ENCODE measurements around the gene TSPAN11.

The TSPAN11 gene

DNA sequence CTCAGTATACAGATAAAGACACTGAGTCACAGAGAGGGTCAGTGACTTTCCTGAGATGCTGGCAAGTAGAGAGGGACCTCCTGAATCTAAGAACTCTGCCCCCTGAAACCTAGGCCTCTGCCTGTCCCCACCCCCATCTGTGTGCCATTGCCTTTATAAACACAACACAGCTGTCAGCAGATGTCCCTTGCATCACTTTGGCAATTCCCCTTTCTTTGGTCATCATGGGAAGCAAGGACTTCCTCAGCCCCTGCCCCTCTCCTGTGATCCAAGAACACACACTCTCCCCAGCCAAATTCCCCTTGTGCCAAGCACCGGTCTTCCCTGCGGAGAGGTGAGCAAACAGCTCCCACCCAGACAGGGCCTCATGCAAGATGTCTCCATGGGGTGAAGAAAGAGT lies 8.3 kb downstream of the TSPAN11 start:
- H3K4me3 ChIP-seq (ENCODE audit: low read length): no peak overlapping the region
- DNase-seq (ENCODE audit: low read depth): no peak
- TF ChIP-seq, protein P1, sequence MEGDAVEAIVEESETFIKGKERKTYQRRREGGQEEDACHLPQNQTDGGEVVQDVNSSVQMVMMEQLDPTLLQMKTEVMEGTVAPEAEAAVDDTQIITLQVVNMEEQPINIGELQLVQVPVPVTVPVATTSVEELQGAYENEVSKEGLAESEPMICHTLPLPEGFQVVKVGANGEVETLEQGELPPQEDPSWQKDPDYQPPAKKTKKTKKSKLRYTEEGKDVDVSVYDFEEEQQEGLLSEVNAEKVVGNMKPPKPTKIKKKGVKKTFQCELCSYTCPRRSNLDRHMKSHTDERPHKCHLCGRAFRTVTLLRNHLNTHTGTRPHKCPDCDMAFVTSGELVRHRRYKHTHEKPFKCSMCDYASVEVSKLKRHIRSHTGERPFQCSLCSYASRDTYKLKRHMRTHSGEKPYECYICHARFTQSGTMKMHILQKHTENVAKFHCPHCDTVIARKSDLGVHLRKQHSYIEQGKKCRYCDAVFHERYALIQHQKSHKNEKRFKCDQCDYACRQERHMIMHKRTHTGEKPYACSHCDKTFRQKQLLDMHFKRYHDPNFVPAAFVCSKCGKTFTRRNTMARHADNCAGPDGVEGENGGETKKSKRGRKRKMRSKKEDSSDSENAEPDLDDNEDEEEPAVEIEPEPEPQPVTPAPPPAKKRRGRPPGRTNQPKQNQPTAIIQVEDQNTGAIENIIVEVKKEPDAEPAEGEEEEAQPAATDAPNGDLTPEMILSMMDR (IDR thresholded peaks at IDR 0.05; ENCODE audit: insufficient read depth, low read depth, low read length, missing control alignments): no peak

DNA sequence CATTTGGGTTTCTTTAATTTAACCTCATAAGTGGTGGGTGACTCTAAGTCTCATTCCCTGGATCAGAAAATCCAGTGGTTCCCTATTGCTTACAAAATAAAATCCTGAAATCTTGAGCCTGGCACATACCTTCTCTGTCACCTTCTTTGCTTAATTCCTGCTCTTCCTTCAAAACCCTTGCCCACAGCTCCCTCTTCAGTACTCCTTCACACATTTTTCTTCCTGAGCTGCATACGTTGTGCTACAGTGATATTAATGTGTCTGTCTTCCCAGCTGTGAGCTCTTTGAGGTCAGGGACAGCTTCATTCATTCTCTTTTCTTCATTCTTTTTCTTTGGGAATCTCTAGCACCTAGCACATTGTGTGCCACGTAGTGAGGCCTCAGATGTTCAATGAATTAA lies 9.5 kb downstream of the TSPAN11 start:
- TF ChIP-seq, protein P1 (IDR thresholded peaks at IDR 0.05; ENCODE audit: insufficient read depth, low read depth, low read length, missing control alignments): no peak
- no peak overlapping the region for H3K4me3 ChIP-seq (ENCODE audit: low read length)
- DNase-seq (ENCODE audit: low read depth): no peak

DNA sequence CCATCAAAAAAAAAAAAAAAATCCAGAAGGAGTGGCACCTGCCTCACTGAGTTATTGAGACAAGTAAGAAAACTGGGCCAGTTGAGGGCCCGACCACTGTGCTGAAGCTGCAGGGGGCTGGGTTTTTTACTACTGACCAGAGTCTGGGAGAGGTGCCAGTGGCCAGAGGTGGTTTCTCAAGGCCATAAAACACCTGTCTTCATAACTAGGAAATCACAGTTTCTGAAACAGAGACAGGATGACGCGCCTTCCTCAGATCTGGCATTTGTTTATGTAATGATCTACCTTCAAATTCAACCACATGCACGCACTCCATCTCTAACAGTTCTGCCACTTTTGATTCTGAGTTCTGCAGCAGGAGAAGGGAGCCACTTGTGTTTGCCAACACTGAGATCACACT lies 12.7 kb downstream of the TSPAN11 start:
- DNase-seq (ENCODE audit: low read depth): no peak
- TF ChIP-seq, protein P1 (IDR thresholded peaks at IDR 0.05; ENCODE audit: insufficient read depth, low read depth, low read length, missing control alignments): no peak
- H3K4me3 ChIP-seq (ENCODE audit: low read length): no peak overlapping the region

DNA sequence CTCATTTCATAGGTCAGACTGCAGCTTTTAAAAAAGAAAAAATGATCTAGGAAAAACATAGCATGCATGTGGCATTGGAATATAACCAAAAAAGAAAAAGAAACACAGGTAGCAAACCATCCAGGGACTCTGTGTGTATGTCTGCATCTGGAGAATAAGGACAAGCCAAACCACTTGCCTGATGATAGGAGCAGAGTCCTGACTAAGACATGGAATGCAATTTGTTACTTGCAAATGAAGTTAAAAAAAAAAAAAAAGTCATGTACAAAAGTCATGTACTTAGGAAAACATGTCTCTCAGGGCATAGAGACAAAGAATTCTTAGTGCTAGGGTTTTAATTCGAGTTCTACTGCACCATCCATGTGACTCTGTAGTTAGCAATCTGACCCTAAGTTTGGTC lies 15.9 kb downstream of the TSPAN11 start:
- no peak overlapping the region for H3K4me3 ChIP-seq (ENCODE audit: low read length)
- DNase-seq (ENCODE audit: low read depth): no peak
- TF ChIP-seq, protein P1 (IDR thresholded peaks at IDR 0.05; ENCODE audit: insufficient read depth, low read depth, low read length, missing control alignments): no peak

DNA sequence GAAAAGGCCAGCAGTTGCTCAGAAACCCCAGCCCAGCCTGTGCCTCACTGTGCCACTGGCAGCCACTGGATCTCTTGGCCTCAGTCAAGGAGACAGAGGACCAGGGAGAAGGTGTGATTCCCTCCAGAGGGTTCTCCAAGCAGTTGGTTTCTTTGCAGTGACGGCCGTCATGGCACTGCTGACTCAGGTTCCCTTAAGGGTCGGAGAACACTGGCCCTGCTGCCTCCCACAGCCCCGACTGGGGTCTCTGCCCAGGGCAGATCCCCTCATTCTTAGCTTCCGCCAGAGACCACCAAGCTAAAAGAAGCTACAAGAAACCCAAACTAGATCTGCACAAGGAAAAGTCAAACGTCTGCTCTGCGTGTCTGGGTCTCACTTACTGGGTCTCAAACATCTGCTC lies 16.4 kb downstream of the TSPAN11 start:
- no peak overlapping the region for H3K4me3 ChIP-seq (ENCODE audit: low read length)
- no peak for DNase-seq (ENCODE audit: low read depth)
- TF ChIP-seq, protein P1 (IDR thresholded peaks at IDR 0.05; ENCODE audit: insufficient read depth, low read depth, low read length, missing control alignments): no peak

DNA sequence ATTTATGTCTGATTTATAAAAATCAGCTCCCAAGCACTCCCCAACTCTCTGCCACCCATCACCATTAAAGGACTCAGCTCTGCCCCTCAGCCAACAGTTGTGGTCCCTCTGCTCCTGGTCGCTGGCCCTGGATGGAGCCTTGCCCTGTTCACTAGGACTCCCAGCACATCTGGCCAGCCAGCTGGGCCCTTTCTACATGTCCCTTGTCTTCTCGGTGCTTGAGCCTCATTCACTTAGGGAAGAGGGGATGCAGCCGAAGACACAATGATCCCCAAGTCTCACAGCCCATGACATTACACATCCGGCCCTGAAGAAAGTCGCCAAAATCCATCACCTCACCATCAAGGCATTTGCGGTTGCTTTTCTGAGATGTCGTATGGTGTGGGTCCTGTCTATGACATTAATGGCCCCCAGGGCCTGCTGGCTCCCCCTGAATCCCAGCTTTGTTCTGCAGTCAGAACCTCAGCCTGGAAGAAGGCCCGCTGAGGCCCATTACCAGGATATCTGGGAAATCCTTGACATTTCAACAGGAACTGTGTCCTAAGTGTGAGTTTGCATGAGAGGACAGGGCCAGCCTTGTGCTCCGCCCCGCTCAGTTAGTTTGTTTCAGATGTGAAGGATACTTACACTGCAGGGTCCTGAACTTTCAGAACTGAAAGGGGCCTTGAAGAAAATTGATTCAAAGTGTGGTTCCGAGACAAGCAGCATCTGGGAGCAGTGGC lies 19.1 kb downstream of the TSPAN11 start:
- no peak for DNase-seq (ENCODE audit: low read depth)
- TF ChIP-seq, protein P1 (IDR thresholded peaks at IDR 0.05; ENCODE audit: insufficient read depth, low read depth, low read length, missing control alignments): no peak
- H3K4me3 ChIP-seq (ENCODE audit: low read length): no peak overlapping the region

DNA sequence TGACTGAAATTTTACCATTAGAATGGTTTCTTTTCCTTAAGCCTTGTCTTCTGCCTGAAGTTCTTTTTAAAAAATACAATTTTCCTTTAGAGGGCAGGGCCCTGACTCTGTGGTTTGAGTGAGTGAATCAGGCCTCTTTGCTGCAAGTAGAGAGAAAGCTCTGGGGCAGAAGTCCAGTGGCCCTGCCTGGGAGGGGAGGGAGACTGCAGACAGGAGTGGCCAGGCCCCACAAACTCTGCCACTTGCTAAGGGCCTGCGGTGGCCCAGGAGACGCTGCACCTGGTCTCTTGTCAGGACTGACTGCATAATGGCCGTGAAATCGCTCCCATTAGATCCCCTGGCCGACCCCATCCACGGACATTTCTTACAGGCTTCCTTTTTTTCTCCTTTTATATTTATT lies 25.5 kb downstream of the TSPAN11 start:
- TF ChIP-seq, protein P1 (IDR thresholded peaks at IDR 0.05; ENCODE audit: insufficient read depth, low read depth, low read length, missing control alignments): no peak
- DNase-seq (ENCODE audit: low read depth): no peak

More for the DNA sequence above, 25.5 kb downstream of the TSPAN11 start:
- H3K4me3 ChIP-seq (ENCODE audit: low read length): no peak overlapping the region
